Skeletal muscle satellite cell (primary cell): ENCODE measurements around the gene UBL7.
"Not testable (repeated sequence)": the region's sequence is repeated elsewhere in the genome, so short reads cannot be mapped to it uniquely, and the experiment has no call there.

Source experiments
- H3K27me3 ChIP-seq: 2 replicates; pipeline ENCODE4 v1.7.0; 2013; ENCODE audit warnings: low read length; ENCODE audit not compliant: control insufficient read depth, insufficient read depth
- H3K36me3 ChIP-seq: 2 replicates; pipeline ENCODE4 v1.7.0; 2013; ENCODE audit warnings: mild to moderate bottlenecking, control low read depth, low read length; ENCODE audit not compliant: insufficient read depth
- H3K4me1 ChIP-seq: 2 replicates; pipeline ENCODE4 v1.7.0; 2013; ENCODE audit warnings: low read length; ENCODE audit not compliant: control insufficient read depth, insufficient read depth
- H3K4me2 ChIP-seq: 2 replicates; pipeline ENCODE4 v1.7.0; 2013; ENCODE audit warnings: mild to moderate bottlenecking, low read length
- H3K4me3 ChIP-seq: 2 replicates; pipeline ENCODE4 v1.7.0; 2013; ENCODE audit warnings: low read length
- H3K9ac ChIP-seq: 2 replicates; pipeline ENCODE4 v1.7.0; 2013; ENCODE audit warnings: mild to moderate bottlenecking, low read depth, low read length, moderate library complexity
- H3K9me3 ChIP-seq: replicated peaks from 2 replicates; pipeline ENCODE4 v1.7.0; 2013; ENCODE audit warnings: mild to moderate bottlenecking, control low read depth, low read length

UBL7 gene

GRCh38 chr15:74489518-74490338 is 28.8 kb upstream of the UBL7 start:
- no peak overlapping the region for H3K4me3 ChIP-seq
- H3K4me1 ChIP-seq = no peaks in the 10 kb centered on the region
- H3K4me2 ChIP-seq = no peak overlapping the region
- H3K9ac ChIP-seq = no peak overlapping the region
- no peaks in the 10 kb centered on the region for H3K9me3 ChIP-seq
- no peaks in the 10 kb centered on the region for H3K27me3 ChIP-seq
- no peaks in the 10 kb centered on the region for H3K36me3 ChIP-seq

- Histone ChIP-seq H3K4me1 (no peaks in the 10 kb centered on the region), H3K4me3 (no peak overlapping the region), H3K4me2 (no peak overlapping the region), H3K27me3 (no peaks in the 10 kb centered on the region), H3K36me3 (no peaks in the 10 kb centered on the region), H3K9ac (no peak overlapping the region), H3K9me3 (no peaks in the 10 kb centered on the region)
Observed at GRCh38 chr15:74488776-74489175, 27.8 kb upstream of the UBL7 start.

- H3K27me3 ChIP-seq = no peaks in the 10 kb centered on the region
- H3K9ac ChIP-seq = no peak overlapping the region
- no peaks in the 10 kb centered on the region for H3K36me3 ChIP-seq
Observed at GRCh38 chr15:74482661-74483060, 21.7 kb upstream of the UBL7 start.

GRCh38 chr15:74480364-74480763 is 19.4 kb upstream of the UBL7 start:
- H3K27me3 ChIP-seq, H3K9me3 ChIP-seq, H3K4me1 ChIP-seq, H3K4me2 ChIP-seq, H3K9ac ChIP-seq, H3K36me3 ChIP-seq, H3K4me3 ChIP-seq: not testable (repeated sequence)

More at GRCh38 chr15:74482661-74483060, 21.7 kb upstream of the UBL7 start:
- H3K9me3 ChIP-seq = no peaks in the 10 kb centered on the region
- H3K4me1 ChIP-seq = no peaks in the 10 kb centered on the region
- H3K4me3 ChIP-seq = no peak overlapping the region
- H3K4me2 ChIP-seq = no peak overlapping the region

- H3K9me3 ChIP-seq, H3K36me3 ChIP-seq, H3K27me3 ChIP-seq, H3K9ac ChIP-seq, H3K4me3 ChIP-seq, H3K4me1 ChIP-seq, H3K4me2 ChIP-seq: not testable (repeated sequence)
Observed at GRCh38 chr15:74471621-74472020, 10.7 kb upstream of the UBL7 start.

GRCh38 chr15:74470631-74471395 is 9.9 kb upstream of the UBL7 start:
- Histone ChIP-seq H3K9me3 (no peaks in the 10 kb centered on the region), H3K9ac (no peak overlapping the region), H3K27me3 (no peaks in the 10 kb centered on the region), H3K4me1 (no peaks in the 10 kb centered on the region), H3K4me3 (no peak overlapping the region), H3K36me3 (no peaks in the 10 kb centered on the region), H3K4me2 (no peak overlapping the region)

GRCh38 chr15:74468341-74469032 is 7.5 kb upstream of the UBL7 start:
- no peaks in the 10 kb centered on the region for H3K27me3 ChIP-seq

GRCh38 chr15:74466570-74466969 is 5.6 kb upstream of the UBL7 start:
- Histone ChIP-seq H3K9me3 (no peaks in the 10 kb centered on the region), H3K36me3 (no peaks in the 10 kb centered on the region), H3K4me3 (no peak overlapping the region)

More at GRCh38 chr15:74468341-74469032, 7.5 kb upstream of the UBL7 start:
- no peak overlapping the region for H3K4me2 ChIP-seq
- H3K4me1 ChIP-seq = peaks cover 7% of the 10 kb centered on the region
- H3K9ac ChIP-seq = no peak overlapping the region
- no peaks in the 10 kb centered on the region for H3K9me3 ChIP-seq
- no peaks in the 10 kb centered on the region for H3K36me3 ChIP-seq
- H3K4me3 ChIP-seq = no peak overlapping the region

GRCh38 chr15:74464897-74465296 is 3.9 kb upstream of the UBL7 start:
- Histone ChIP-seq H3K4me1 (peaks cover 18% of the 10 kb centered on the region), H3K4me3 (no peak overlapping the region), H3K9me3 (no peaks in the 10 kb centered on the region), H3K4me2 (no peak overlapping the region), H3K9ac (no peak overlapping the region), H3K36me3 (no peaks in the 10 kb centered on the region), H3K27me3 (no peaks in the 10 kb centered on the region)

More at GRCh38 chr15:74466570-74466969, 5.6 kb upstream of the UBL7 start:
- H3K27me3 ChIP-seq = no peaks in the 10 kb centered on the region
- H3K4me2 ChIP-seq = no peak overlapping the region
- peaks cover 12% of the 10 kb centered on the region for H3K4me1 ChIP-seq
- H3K9ac ChIP-seq = no peak overlapping the region

- H3K4me2 ChIP-seq = no peak overlapping the region
- H3K27me3 ChIP-seq = no peaks in the 10 kb centered on the region
- H3K4me3 ChIP-seq = no peak overlapping the region
- no peaks in the 10 kb centered on the region for H3K36me3 ChIP-seq
- no peaks in the 10 kb centered on the region for H3K9me3 ChIP-seq
- no peak overlapping the region for H3K9ac ChIP-seq
- H3K4me1 ChIP-seq = peaks cover 18% of the 10 kb centered on the region
Observed at GRCh38 chr15:74464216-74464615, 3.3 kb upstream of the UBL7 start.

- Histone ChIP-seq H3K4me2 (no peak overlapping the region), H3K9ac (no peak overlapping the region), H3K9me3 (no peaks in the 10 kb centered on the region), H3K36me3 (no peaks in the 10 kb centered on the region), H3K4me1 (peaks cover 18% of the 10 kb centered on the region), H3K4me3 (no peak overlapping the region), H3K27me3 (no peaks in the 10 kb centered on the region)
Observed at GRCh38 chr15:74463634-74464033, 2.7 kb upstream of the UBL7 start.
